IPS-18c (cell line): Measurements from ENCODE around the gene SLC25A33.
"Not testable (repeated sequence)": the region's sequence is repeated elsewhere in the genome, so short reads cannot be mapped to it uniquely, and the experiment has no call there.

ENCODE experiments used
- H3K4me3 ChIP-seq: 2 replicates; pipeline ENCODE4 v1.7.0; 2013; ENCODE audit warnings: low read depth, mild to moderate bottlenecking, low read length, moderate library complexity; ENCODE audit not compliant: insufficient read depth
- H3K9me3 ChIP-seq: one replicate; pipeline ENCODE4 v1.6.1; 2013; ENCODE audit warnings: mild to moderate bottlenecking, low read length, moderate library complexity; ENCODE audit not compliant: control insufficient read depth, insufficient read depth

Gene SLC25A33

DNA sequence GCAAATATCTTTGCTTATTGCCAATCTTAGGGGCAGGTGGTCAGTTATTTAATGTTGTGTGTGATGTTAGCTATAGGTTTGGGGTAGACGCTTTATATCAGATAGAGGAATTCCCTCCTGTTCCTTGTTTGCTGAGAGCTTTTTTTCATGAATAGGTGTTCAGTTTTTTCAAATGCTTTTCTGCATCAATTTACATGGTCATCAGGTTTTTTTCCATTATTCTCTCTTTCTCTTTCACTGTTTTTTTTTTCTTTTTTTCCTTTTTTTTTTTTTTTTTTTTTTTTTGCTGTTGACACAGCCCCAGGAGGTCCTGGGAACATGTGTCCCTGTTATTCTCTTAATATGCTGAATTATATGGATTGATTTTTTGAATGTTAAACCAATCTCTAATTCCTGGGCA, 3.0 kb upstream of the SLC25A33 start:
- peaks cover 2% of the 10 kb centered on the region for H3K9me3 ChIP-seq

DNA sequence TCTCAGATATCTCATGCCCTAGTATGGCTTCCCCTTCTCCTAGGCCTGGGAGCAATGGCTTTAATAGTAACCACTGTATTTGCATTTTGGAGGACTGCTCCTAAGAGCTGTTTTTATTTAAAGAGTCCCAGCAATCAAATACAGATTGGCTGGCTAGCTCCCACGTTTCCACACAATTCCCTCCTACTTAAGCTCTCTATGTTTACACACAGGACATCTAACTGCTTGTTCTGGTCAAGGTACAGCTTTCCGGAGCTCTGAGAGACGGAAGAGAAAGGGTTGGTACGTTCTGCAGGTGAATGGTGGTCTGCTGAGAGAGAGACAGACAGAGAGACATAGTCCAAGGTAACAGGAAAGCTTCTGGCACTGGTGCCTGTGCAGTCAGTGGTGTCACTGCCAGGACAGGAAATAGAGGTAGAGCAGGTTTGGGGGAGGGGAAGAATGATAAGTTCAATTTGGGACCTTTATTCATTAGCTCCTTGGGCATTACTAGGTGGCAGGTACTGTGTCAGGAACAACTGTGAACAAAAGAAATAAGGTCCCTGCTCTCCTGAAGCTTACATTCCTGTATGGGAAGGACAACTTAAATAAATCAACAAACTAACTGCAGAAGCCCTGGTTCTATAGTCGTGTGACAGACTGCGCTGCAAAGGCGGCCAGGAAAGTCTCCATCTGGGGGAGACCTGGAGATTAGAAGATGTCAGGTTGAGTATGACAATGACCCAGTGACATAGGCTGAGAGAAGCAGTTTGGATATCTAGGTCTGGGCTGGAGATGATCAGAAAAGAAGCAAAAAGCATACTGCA, 1.2 kb upstream of the SLC25A33 start:
- Histone ChIP-seq H3K9me3 (peaks cover 2% of the 10 kb centered on the region), H3K4me3 (no peak overlapping the region)

More for the DNA sequence above, 3.0 kb upstream of the SLC25A33 start:
- no peak overlapping the region for H3K4me3 ChIP-seq

DNA sequence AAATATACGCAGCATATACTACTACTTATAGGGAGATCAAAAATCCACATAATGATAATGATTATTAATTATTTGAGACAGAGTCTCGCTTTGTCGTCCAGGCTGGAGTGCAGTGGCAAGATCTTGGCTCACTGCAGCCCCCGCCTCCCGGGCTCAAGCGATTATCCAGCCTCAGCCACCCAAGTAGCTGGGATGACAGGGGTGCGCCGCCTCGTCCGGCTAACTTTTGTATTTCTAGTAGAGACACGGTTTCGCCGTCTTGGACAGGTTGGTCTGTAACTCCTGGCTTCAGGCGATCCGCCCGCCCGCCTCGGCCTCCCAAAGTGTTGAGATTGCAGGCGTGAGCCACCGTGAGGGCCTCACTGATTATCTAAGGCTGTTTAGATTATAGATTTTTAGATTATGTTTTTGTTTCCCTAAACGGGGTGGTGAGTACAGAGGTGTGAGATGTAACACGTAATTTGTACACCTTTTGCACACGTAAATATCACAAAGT, 548 bp upstream of the SLC25A33 start:
- H3K9me3 ChIP-seq, result peaks cover 2% of the 10 kb centered on the region
- H3K4me3 ChIP-seq, result peak overlapping the region; percentile 34; the same call in 1 of the 2 replicates

DNA sequence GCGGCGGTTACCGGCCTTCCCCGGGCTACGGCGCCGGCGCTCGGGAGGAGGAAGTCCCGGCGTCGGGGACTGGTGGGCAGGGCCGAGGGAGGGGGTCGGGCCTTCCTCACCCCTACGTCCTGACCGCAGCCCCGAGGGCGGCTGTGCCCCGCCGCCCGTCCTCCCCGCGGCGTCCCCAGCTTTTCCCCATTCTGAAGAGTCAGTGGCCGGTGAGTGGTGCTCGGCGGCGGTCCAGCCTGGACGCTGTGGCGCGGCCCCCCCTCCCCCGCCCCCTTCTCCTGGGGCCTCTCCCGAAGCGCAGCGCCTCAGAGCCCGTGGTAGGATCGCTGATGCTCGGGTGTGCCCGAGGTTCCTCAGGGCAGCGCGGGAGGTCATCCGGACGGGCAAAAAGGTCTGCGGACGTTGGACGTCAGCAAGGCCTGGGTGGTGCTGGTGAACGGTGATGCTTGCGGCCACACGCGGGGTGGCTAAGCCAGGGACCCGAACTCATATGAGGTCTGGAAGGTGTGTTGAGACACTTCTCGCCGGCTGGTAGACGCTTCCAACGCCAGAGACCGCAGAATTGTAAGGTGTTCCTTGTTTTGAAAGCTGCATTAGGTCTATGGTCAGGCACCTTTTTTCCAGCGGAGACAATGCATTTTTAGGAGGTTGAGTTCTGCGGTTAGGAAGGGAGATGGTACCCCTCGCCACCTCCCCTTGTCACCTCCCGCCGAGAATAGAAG, 725 bp downstream of the SLC25A33 start:
- peaks cover 2% of the 10 kb centered on the region for H3K9me3 ChIP-seq
- peak overlapping the region; percentile 70 for H3K4me3 ChIP-seq

DNA sequence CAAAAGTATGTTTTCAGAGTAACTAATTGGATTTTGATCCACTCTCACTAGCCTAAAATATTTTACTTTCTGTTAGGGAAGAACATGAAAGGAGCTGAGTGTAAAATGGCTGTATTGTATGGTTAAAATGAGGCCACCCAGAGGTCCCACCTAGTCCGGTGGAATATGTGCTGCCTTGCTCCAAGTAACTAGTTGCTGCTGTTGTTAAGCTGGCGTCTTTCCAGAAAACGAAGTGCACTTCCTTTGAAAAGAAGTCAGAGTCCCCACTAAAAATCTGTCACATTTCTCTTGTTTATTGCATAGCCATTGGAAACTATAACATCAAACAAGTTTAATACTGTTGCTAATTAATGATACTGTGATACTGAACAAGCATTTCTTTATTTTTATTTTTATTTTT, 3.2 kb downstream of the SLC25A33 start:
- H3K9me3 ChIP-seq, result peaks cover 2% of the 10 kb centered on the region
- H3K4me3 ChIP-seq, result no peak overlapping the region

GRCh38 chr1:9544926-9545325, 5.7 kb downstream of the SLC25A33 start:
- Histone ChIP-seq H3K9me3 (peaks cover 2% of the 10 kb centered on the region), H3K4me3 (no peak overlapping the region)

DNA sequence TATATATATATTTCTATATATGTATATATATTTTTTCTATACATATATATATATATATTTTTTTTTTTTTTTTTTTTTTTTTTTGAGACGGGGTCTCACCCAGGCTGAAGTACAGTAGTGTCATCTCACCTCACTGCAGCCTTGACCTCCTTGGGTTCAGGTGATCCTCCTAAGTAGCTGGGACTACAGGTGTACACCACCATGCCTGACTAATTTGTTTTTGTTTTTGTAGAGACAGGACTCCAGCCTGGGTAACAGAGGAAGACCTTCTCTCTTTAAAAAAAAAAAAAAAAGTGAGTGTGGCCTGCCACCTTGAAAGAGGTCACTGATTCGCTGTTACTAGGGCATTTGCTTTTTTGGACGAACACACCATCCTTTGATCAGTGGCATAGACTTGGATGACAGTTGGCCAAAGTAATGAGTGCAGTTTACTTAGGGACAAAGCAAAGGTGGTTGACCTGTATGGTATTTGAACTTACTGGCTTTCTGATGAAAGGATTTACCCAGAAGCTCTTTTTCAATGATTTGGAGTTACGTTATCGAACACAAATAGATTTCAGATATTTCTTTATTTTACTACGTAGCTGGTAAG, 10.8 kb downstream of the SLC25A33 start:
- Histone ChIP-seq H3K9me3 (no peaks in the 10 kb centered on the region), H3K4me3 (no peak overlapping the region)

DNA sequence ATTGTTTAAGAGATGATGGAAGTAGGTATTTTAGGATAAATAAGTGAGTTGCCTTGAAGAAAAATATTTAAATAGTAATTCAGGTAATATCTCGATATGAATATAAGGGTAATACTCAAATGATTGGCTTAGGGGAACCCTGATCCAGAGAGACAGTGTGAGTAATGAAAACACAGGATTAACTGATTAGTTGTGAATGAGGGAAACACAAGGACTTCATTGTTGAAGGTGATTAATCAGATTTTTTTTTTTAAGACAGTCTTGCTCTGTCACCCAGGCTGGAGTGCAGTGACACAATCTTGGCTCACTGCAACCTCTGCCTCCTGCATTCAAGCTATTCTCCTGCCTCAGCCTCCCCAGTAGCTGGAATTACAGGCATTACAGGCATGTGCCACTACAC, 12.7 kb downstream of the SLC25A33 start:
- Histone ChIP-seq H3K9me3 (no peaks in the 10 kb centered on the region), H3K4me3 (no peak overlapping the region)

GRCh38 chr1:9553736-9554144, 14.5 kb downstream of the SLC25A33 start:
- no peak overlapping the region for H3K4me3 ChIP-seq
- H3K9me3 ChIP-seq, result no peaks in the 10 kb centered on the region

DNA sequence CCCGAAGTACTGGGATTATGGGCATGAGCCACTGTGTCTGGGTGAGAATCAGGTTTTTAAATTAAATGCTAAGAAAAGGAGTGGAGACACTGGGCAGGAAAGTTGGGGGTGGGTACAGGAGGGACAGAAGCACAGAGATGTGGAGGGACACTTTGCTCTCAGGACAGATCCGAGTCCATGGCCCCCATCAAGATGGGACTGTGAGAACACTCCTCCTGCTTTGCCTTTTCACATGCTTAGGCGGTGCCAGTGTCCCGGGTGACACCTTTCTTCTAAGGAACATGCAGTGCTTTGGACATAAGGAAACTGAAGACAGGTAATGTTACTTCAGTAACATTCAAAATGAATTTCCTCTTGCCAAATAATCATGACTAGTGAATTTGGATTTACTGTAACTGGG, 16.7 kb downstream of the SLC25A33 start:
- H3K4me3 ChIP-seq, result no peak overlapping the region
- no peaks in the 10 kb centered on the region for H3K9me3 ChIP-seq

DNA sequence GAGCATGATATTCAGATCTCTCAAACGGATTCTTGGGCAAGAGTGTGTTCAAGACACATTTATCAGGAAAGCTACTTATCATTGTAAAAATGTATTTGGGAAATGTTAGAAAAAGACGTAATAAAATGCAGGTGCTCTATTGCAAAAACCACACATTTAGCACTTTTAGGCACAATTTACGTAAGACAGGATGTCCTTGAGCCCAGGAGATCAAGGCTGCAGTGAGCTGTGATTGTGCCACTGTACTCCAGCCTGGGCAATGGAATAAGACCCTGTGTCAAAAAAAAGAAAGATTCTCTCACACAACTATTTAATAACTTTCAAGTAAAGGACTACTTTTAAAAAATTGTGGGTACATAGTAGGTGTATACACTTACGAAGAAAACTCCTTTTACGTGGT, 18.4 kb downstream of the SLC25A33 start:
- no peaks in the 10 kb centered on the region for H3K9me3 ChIP-seq
- H3K4me3 ChIP-seq, result no peak overlapping the region

GRCh38 chr1:9558271-9558945, 19.1 kb downstream of the SLC25A33 start:
- Histone ChIP-seq H3K9me3 (no peaks in the 10 kb centered on the region), H3K4me3 (no peak overlapping the region)

- no peaks in the 10 kb centered on the region for H3K9me3 ChIP-seq
Observed at GRCh38 chr1:9558946-9559545, 19.8 kb downstream of the SLC25A33 start.

GRCh38 chr1:9559673-9560072, 20.4 kb downstream of the SLC25A33 start:
- Histone ChIP-seq H3K9me3 (no peaks in the 10 kb centered on the region), H3K4me3 (no peak overlapping the region)

More at GRCh38 chr1:9558946-9559545, 19.8 kb downstream of the SLC25A33 start:
- H3K4me3 ChIP-seq, result no peak overlapping the region

GRCh38 chr1:9560090-9560489, 20.8 kb downstream of the SLC25A33 start:
- not testable (repeated sequence) for H3K4me3 ChIP-seq, H3K9me3 ChIP-seq

- H3K4me3 ChIP-seq, result no peak overlapping the region
- no peaks in the 10 kb centered on the region for H3K9me3 ChIP-seq
Observed at GRCh38 chr1:9561429-9561828, 22.2 kb downstream of the SLC25A33 start.

DNA sequence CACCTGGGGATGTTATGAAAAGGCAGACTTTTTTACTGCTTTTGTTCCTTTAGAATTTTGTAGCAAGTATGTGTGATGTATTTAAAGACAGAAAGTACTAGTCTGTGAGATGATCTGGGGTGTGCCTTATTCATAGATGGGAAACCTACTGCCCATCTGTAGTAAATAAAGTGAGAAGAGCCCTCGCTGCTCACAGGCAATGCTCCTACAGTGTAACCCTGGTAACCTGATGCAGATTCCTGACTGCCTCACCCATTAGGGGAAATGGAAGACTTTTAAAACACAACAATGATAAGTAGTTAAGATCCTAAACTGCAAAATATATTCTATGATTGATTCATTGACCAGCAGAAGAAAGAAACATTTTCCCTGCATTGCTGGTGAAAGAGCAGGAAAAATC, 30.0 kb downstream of the SLC25A33 start:
- no peaks in the 10 kb centered on the region for H3K9me3 ChIP-seq
- H3K4me3 ChIP-seq, result no peak overlapping the region
